ENCODE results near the gene ZSCAN26. TPM values are rescaled to one million over a fixed set of nuclear protein-coding genes. Genes with fewer than 3 reads are reported as not detected.
A peak's percentile ranks its signal among the peaks of the same experiment; 100 is the strongest.

The ZSCAN26 gene
- total RNA-seq, result 10 to 100 TPM; 12.2 to 38.2 (median 23.7) TPM

GRCh38 chr6:28266962-28267694 lies at the start of gene ZSCAN26:
ZSCAN26 (plus strand) TSS chr6:28267143; CDS start chr6:28271920, 4,777 bp downstream.
- DNase-seq (ENCODE audit: low spot score in 2 of 2), result peak; percentile 49 to 74

GRCh38 chr6:28217890-28218289 lies 49.1 kb upstream of the ZSCAN26 start:
- Histone ChIP-seq H3K36me3 (no peaks in the 10 kb centered on the region), H3K4me1 (peaks cover 0 to 15% (median 0%) of the 10 kb centered on the region in 4 donors), H3K27me3 (peaks cover 0 to 54% of the 10 kb centered on the region in 2 donors), H3K27ac (no peak overlapping the region), H3K9me3 (no peaks in the 10 kb centered on the region), H3K4me3 (peak overlapping the region in 1 of 4 donors; percentile 62)
- no peak for DNase-seq (ENCODE audit: low spot score in 2 of 2)
- TF ChIP-seq CTCF (IDR thresholded peaks at IDR 0.05) (no peak), POLR2A (IDR thresholded peaks at IDR 0.05) (no peak), EP300 (IDR thresholded peaks at IDR 0.05) (no peak)
- WGBS, 2 donors, result 88 to 90% methylated on average over 12 of the region's 12 CpGs

More at GRCh38 chr6:28266962-28267694, at the start of gene ZSCAN26:
- Histone ChIP-seq H3K9me3 (no peaks in the 10 kb centered on the region), H3K36me3 (peaks cover 0 to 18% (median 0%) of the 10 kb centered on the region in 3 donors), H3K4me3 (peak within 1 kb of the TSS; percentile 41 to 90 (median 77)), H3K27ac (peak within 1 kb of the TSS; percentile 57 to 93 (median 86)), H3K4me1 (peaks cover 0 to 31% (median 2%) of the 10 kb centered on the region in 4 donors), H3K27me3 (no peaks in the 10 kb centered on the region)
- WGBS, 2 donors, result 0 to 1% methylated on average over 24 to 32 of the region's 32 CpGs
- TF ChIP-seq EP300 (IDR thresholded peaks at IDR 0.05), result peak; percentile 37 to 88
- TF ChIP-seq POLR2A (IDR thresholded peaks at IDR 0.05), result no peak
- TF ChIP-seq CTCF (IDR thresholded peaks at IDR 0.05), result no peak

GRCh38 chr6:28218312-28219248 lies 48.4 kb upstream of the ZSCAN26 start:
- peaks cover 0 to 47% of the 10 kb centered on the region in 2 donors for H3K27me3 ChIP-seq
- peak overlapping the region; percentile 37 to 66 (median 52) for H3K4me3 ChIP-seq
- DNase-seq (ENCODE audit: low spot score in 2 of 2), result peak; percentile 30 to 55
- peak overlapping the region in 3 of 4 donors; percentile 67 to 80 (median 72) for H3K27ac ChIP-seq
- peaks cover 0 to 14% (median 0%) of the 10 kb centered on the region in 4 donors for H3K4me1 ChIP-seq
- no peaks in the 10 kb centered on the region for H3K36me3 ChIP-seq
- TF ChIP-seq POLR2A (IDR thresholded peaks at IDR 0.05) (no peak), CTCF (IDR thresholded peaks at IDR 0.05) (no peak), EP300 (IDR thresholded peaks at IDR 0.05) (no peak)
- no peaks in the 10 kb centered on the region for H3K9me3 ChIP-seq
- WGBS, 2 donors, result 12 to 15% methylated on average over 38 to 48 of the region's 56 CpGs

GRCh38 chr6:28220257-28221133 lies 46.4 kb upstream of the ZSCAN26 start:
- TF ChIP-seq CTCF (IDR thresholded peaks at IDR 0.05), result no peak
- TF ChIP-seq POLR2A (IDR thresholded peaks at IDR 0.05), result no peak
- no peak for TF ChIP-seq EP300 (IDR thresholded peaks at IDR 0.05)
- WGBS, 2 donors, result 34 to 35% methylated on average over 6 of the region's 6 CpGs
- no peak overlapping the region for H3K4me3 ChIP-seq
- H3K27ac ChIP-seq, result no peak overlapping the region
- DNase-seq (ENCODE audit: low spot score in 2 of 2), result no peak
- no peaks in the 10 kb centered on the region for H3K9me3 ChIP-seq
- peaks cover 0 to 30% of the 10 kb centered on the region in 2 donors for H3K27me3 ChIP-seq
- H3K4me1 ChIP-seq, result peaks cover 0 to 19% (median 0%) of the 10 kb centered on the region in 4 donors
- H3K36me3 ChIP-seq, result no peaks in the 10 kb centered on the region
